ENCODE data around the gene PDE7B.

Gene PDE7B

DNA sequence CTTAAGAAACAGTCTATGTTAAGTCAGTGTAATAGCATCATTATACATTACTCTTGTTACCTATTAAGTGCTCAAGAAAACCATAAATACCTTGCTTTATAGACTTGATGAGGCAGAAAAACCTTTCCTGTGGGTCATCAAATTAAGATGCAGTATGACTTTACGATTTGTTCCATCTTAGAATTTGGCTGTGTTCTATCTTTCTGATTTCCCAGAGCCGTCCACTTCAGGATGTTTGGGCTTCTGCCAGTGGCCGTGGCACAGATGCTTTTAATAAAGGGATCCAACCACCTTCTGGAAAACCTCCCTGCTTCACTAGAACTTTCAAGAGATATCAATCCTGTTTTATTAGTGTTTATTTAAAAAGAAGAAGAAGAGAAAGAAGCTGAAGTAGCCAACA lies 71.2 kb downstream of the PDE7B start:
- no peak for DNase-seq (ENCODE audit: low spot score)
- in situ Hi-C loops (cut with MboI; ENCODE audit: low sequenced_read_pairs, unreplicated experiment) = loop anchor here (25.0 kb wide), 1 partner anchor 385 kb away; no protein-coding TSS in a partner anchor
- TF ChIP-seq, protein P1, sequence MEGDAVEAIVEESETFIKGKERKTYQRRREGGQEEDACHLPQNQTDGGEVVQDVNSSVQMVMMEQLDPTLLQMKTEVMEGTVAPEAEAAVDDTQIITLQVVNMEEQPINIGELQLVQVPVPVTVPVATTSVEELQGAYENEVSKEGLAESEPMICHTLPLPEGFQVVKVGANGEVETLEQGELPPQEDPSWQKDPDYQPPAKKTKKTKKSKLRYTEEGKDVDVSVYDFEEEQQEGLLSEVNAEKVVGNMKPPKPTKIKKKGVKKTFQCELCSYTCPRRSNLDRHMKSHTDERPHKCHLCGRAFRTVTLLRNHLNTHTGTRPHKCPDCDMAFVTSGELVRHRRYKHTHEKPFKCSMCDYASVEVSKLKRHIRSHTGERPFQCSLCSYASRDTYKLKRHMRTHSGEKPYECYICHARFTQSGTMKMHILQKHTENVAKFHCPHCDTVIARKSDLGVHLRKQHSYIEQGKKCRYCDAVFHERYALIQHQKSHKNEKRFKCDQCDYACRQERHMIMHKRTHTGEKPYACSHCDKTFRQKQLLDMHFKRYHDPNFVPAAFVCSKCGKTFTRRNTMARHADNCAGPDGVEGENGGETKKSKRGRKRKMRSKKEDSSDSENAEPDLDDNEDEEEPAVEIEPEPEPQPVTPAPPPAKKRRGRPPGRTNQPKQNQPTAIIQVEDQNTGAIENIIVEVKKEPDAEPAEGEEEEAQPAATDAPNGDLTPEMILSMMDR (IDR thresholded peaks at IDR 0.05; ENCODE audit: borderline replicate concordance, control extremely low read depth, extremely low read depth, insufficient read depth, missing control alignments) = no peak

DNA sequence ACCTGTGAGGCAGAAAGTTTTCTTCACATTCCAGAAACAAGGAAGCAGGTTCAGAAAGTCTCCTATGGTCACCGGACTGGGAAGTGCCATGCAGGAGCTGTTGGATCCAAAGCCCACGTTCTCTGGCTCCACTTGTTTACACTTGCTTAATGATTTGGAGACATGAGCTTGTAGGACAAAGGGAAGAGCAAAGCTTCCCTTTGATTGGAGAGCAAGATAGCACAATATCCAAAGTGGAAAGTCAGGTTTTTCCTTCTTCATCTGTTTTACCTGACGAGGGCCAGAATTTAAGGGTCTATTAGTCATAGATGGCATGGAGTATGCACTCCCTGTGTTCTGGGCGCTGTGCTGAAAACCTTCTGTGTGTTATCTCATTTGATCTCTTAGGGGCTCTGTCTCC lies 81.2 kb downstream of the PDE7B start:
- no peak for DNase-seq (ENCODE audit: low spot score)
- in situ Hi-C loops (cut with MboI; ENCODE audit: low sequenced_read_pairs, unreplicated experiment) = no loop called here
- TF ChIP-seq, protein P1 (IDR thresholded peaks at IDR 0.05; ENCODE audit: borderline replicate concordance, control extremely low read depth, extremely low read depth, insufficient read depth, missing control alignments) = no peak

DNA sequence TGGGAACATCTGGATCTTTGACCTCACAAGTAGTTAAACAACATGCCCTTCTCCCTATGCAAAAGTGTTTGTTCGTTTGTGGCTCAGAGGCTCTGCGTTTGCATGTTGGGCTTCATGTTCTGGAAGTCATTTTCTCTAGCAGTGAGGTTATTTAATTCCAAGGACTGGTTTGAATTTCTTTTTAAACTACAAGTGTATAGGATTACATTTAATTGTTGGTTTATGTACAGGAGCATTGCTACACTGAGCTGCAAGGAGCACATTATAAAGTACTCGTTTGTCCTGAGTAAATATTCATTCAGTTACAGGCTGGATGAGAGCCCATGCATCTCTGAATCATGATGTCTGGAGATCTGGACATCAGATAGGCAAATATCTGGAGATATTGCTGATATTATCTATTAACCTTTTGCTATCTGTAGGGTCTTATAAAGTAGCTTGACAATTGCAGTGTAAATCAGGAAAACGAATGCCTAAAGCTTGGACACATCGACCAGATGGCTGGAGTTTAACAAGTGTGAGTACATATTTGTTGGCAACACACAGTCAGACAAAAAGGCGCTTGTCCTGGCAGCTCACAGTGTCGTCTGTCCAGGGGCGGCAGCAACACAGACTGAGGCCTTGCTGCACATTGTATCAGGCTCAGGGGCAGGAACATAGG lies 84.6 kb downstream of the PDE7B start:
- TF ChIP-seq, protein P1 (IDR thresholded peaks at IDR 0.05; ENCODE audit: borderline replicate concordance, control extremely low read depth, extremely low read depth, insufficient read depth, missing control alignments) = no peak
- in situ Hi-C loops (cut with MboI; ENCODE audit: low sequenced_read_pairs, unreplicated experiment) = no loop called here
- DNase-seq (ENCODE audit: low spot score) = no peak

DNA sequence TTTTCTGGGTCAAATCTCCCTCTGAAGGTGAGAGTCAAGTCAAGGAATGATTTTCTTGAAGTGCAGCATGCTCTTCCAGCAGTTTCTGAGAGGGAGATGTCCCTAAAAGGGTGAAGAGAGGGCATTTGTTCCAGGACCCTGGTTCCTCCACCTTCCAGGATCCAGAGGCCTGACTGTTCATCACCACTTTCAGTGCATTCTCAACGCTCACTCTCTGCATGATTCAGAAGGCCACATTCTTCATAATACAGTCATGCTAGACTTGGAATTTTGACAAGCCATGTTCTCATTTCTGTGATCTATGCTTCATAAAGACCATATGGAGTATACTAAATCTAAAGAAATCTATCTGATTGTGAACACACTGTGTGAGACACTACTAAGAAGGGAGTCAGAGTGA lies 85.1 kb downstream of the PDE7B start:
- in situ Hi-C loops (cut with MboI; ENCODE audit: low sequenced_read_pairs, unreplicated experiment) = no loop called here
- TF ChIP-seq, protein P1 (IDR thresholded peaks at IDR 0.05; ENCODE audit: borderline replicate concordance, control extremely low read depth, extremely low read depth, insufficient read depth, missing control alignments) = no peak
- no peak for DNase-seq (ENCODE audit: low spot score)

DNA sequence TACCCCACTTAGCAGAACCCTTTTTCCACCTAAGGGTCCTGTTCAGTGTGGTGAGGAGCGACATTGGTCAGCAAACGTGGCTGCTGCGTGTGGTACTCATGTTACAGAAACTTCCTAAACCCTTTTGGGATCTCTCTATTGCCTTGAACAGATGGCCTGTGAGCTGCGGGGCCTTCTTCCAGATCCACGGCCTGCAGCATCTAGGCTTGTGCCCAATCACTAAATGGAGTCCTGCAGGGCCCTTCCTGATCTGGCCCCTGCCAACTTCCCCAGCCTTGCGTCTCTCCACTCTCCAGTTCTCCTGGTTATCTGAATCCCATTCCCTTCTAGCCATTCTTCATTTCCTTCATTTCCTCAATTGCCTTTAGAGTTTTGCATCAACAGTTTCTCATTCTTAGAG lies 85.6 kb downstream of the PDE7B start:
- in situ Hi-C loops (cut with MboI; ENCODE audit: low sequenced_read_pairs, unreplicated experiment) = no loop called here
- TF ChIP-seq, protein P1 (IDR thresholded peaks at IDR 0.05; ENCODE audit: borderline replicate concordance, control extremely low read depth, extremely low read depth, insufficient read depth, missing control alignments) = no peak
- no peak for DNase-seq (ENCODE audit: low spot score)

DNA sequence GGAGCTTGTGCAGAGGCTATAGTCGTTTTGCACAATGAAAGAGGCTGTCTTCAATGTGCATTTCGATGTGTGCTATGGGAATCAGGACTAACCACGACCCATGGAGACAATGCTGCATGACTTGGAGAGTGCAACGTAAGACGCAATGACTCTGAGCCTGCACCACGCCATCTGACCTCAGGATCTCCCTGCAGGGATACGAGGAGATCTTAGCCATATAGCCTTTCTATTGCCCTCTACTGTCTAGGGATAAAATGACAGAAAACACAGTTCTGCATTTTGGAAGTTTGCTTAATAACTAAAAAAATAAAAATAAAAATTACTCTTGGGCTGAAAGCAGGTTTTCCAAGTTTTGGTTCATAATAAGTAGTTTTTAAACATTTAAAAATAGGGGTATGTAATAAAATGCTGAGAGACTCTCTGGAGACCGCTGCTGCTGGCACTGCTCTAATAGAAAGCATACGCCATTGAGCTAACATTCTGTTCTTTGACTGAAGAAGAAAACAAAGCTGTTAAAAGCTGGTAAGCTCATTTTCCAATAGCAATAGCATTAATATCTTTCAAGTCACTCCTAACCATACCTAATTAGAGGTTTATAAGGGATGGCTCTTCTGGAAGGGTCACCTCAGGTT lies 87.2 kb downstream of the PDE7B start:
- in situ Hi-C loops (cut with MboI; ENCODE audit: low sequenced_read_pairs, unreplicated experiment) = no loop called here
- no peak for DNase-seq (ENCODE audit: low spot score)

More for the DNA sequence above, 87.2 kb downstream of the PDE7B start:
- TF ChIP-seq, protein P1 (IDR thresholded peaks at IDR 0.05; ENCODE audit: borderline replicate concordance, control extremely low read depth, extremely low read depth, insufficient read depth, missing control alignments) = no peak

All from GM13976 (cell line).